ENCODE measurements around the gene SLC22A3. TPM values are rescaled to one million over a fixed set of nuclear protein-coding genes. Genes with fewer than 3 reads are reported as not detected.
A peak's percentile ranks its signal among the peaks of the same experiment; 100 is the strongest.

SLC22A3 gene
- total RNA-seq, 2 donors from 2014 or later: 0.35 to 0.48 TPM

DNA sequence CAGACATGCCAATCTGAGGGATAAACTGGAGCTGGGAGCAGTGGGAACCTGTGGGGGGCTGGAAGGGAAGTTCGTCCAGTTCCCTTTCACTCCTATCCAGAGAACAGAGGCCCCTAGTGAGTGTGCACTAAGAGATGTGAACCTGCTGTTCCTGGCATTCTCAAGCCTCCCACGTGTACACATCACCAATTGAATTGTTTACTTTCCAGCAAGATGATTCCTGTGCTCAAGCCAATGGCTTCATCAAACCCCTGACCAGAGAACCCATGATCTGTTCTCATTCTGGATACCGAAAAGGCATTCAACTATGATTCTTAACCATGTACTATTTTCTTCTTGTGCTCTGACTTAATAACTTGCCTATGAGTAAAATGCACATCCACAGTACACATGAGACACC lies 10.2 kb upstream of the SLC22A3 start:
- H3K27me3 ChIP-seq: no peaks in the 10 kb centered on the region
- DNase-seq (ENCODE audit: low spot score): no peak
- no peak overlapping the region for H3K4me3 ChIP-seq
- H3K9me3 ChIP-seq: no peaks in the 10 kb centered on the region
- H3K4me1 ChIP-seq: no peaks in the 10 kb centered on the region
- TF ChIP-seq CTCF (IDR thresholded peaks at IDR 0.05): no peak
- H3K27ac ChIP-seq: no peak overlapping the region
- no peaks in the 10 kb centered on the region for H3K36me3 ChIP-seq

DNA sequence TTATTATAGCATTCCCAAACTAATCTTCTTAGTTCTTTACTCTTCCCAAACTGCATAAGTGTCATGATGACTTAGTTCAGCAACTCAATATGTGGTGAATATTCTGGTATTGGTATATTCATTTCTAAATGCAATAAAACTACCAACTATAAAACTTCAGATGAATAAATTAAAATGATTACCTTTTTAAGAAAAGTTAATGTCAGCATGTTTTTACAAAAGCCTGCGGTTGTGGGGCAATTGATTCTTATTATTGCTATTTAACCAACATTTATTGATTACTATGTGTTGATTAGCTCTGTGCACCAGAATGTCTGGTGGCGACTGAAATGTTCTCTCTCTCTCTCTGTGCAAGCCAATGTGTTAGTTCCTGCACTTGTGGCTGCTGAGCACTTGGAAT lies 5.0 kb upstream of the SLC22A3 start:
- Histone ChIP-seq H3K9me3 (no peaks in the 10 kb centered on the region), H3K27ac (no peak overlapping the region), H3K36me3 (no peaks in the 10 kb centered on the region), H3K27me3 (no peaks in the 10 kb centered on the region), H3K4me1 (no peaks in the 10 kb centered on the region), H3K4me3 (no peak overlapping the region)
- no peak for DNase-seq (ENCODE audit: low spot score)
- TF ChIP-seq CTCF (IDR thresholded peaks at IDR 0.05): no peak

DNA sequence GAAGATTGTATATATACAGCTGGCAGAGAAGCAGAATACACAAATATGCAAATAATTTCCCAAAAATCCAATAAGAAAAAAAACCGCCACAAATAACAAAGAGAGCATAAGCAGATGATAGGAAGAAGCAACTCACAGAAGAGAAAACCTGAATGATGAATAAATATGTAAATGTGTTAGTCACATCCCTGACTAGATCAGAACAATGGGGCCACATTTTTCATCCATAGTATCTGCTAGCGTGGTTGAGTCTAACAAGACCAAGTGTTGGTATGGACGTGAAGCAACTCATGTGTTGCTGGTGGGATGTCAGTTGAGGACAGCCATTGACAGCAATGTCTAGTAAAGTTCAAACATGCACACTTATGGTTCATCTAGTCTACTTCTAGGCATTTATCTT lies 3.9 kb upstream of the SLC22A3 start:
- Histone ChIP-seq H3K36me3 (no peaks in the 10 kb centered on the region), H3K4me1 (peaks cover 0 to 9% of the 10 kb centered on the region in 2 donors), H3K27ac (no peak overlapping the region), H3K9me3 (no peaks in the 10 kb centered on the region), H3K27me3 (no peaks in the 10 kb centered on the region), H3K4me3 (no peak overlapping the region)
- DNase-seq (ENCODE audit: low spot score): no peak
- no peak for TF ChIP-seq CTCF (IDR thresholded peaks at IDR 0.05)

DNA sequence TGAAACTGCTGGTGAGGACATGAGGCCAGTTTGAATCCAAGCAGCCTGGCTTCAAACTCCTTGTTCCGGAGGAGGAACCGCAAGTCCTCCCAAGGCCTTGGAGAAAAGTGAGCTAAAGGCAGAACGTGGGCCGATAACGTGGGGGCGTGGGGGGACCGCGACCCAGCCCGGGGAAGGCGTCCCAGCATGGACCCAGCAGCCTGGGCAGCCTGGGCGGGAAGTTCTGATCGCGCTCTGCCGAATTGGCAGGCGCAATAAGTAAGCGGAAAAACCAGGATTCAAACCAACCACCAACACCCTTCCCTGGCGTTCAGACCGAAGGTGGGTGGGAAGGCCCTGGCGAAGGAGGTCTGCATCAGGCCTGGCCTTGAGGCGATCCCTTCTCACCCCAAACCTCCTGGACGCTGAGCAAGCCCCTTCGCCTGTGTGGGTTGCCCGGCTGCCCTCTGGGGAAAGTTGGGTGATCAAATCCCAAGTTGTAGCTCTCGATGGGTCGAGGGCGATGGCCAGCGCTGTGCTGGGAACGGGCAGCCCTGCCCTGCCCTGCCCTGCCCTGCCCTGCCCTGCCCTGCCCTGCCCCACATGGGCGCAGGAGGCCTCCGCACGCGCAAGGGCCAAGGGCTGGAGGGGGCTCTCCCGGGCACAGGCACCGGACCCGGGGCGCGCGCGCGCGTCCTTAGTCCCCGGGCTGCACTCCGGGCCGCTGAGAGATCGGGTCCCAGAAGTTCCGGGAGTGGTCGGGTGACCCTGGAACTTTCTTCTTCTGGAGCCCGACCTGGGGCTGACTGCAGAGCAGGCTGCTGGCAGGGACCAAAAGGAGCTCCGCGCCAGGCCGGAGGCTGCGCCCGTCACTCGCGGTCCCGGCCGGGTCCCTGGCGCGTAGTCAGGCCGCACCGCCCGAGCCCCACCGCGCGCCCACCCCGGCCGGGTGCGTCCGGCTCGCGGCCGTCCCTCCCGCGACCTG lies 637 bp upstream of the SLC22A3 start:
- Histone ChIP-seq H3K27ac (no peak overlapping the region), H3K36me3 (no peaks in the 10 kb centered on the region)

DNA sequence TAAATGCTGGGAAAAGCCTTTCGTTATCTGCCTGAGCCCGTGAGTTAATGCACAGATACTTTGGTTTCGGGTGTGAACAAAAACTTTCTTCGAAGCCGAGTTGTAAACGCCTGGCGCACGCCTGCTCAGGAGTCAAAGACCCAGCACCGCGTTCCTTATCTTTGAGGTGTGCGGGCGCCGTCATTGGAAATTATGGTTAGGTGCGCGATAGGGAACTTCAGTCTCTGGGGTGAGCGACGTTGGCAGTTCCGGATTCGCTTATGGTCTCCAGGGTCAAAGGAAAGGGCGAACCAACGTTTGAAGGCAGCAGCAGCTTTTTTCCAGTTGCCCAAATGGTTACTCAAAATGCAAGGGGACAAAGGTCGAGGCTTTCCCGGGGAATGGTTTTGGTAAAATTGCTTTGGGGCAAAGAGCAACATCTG lies 853 bp downstream of the SLC22A3 start:
- Histone ChIP-seq H3K27me3 (no peaks in the 10 kb centered on the region), H3K36me3 (no peaks in the 10 kb centered on the region), H3K9me3 (no peaks in the 10 kb centered on the region), H3K4me1 (peaks cover 0 to 11% of the 10 kb centered on the region in 2 donors), H3K4me3 (peak overlapping the region; percentile 51 to 59), H3K27ac (peak overlapping the region in 1 of 2 donors; percentile 57)
- peak in 1 of 2 donors; percentile 0 for TF ChIP-seq CTCF (IDR thresholded peaks at IDR 0.05)
- DNase-seq (ENCODE audit: low spot score): no peak

More for the DNA sequence above, 637 bp upstream of the SLC22A3 start:
- H3K4me3 ChIP-seq: peak overlapping the region in 1 of 2 donors; percentile 59
- no peak for TF ChIP-seq CTCF (IDR thresholded peaks at IDR 0.05)
- DNase-seq (ENCODE audit: low spot score): no peak
- H3K4me1 ChIP-seq: peaks cover 0 to 11% of the 10 kb centered on the region in 2 donors
- H3K27me3 ChIP-seq: no peaks in the 10 kb centered on the region
- H3K9me3 ChIP-seq: no peaks in the 10 kb centered on the region
